Endodermal cell (in vitro differentiated cells): ENCODE data around the gene CPAMD8. TPM values are rescaled to one million over a fixed set of nuclear protein-coding genes. Genes with fewer than 3 reads are reported as not detected.

Source experiments
- DNase-seq: peaks from one replicate; pipeline ENCODE4 v3.0.0-alpha.2; 2017
- H3K27ac ChIP-seq: 2 replicates; pipeline ENCODE4 v1.5.1; 2013; ENCODE audit warnings: mild to moderate bottlenecking, low read depth, low read length, moderate library complexity
- H3K27me3 ChIP-seq: 2 replicates; pipeline ENCODE4 v1.6.1; 2013; ENCODE audit warnings: mild to moderate bottlenecking, low read length, moderate library complexity; ENCODE audit not compliant: insufficient read depth, control insufficient read depth, poor library complexity, severe bottlenecking
- H3K36me3 ChIP-seq: 2 replicates; pipeline ENCODE4 v1.7.0; 2013; ENCODE audit warnings: mild to moderate bottlenecking, low read length, moderate library complexity; ENCODE audit not compliant: control insufficient read depth, insufficient read depth
- H3K4me1 ChIP-seq: one replicate; pipeline ENCODE4 v1.7.0; 2013; ENCODE audit warnings: low read length; ENCODE audit not compliant: control insufficient read depth, insufficient read depth
- H3K4me3 ChIP-seq: 2 replicates; pipeline ENCODE4 v1.5.1; 2013; ENCODE audit warnings: mild to moderate bottlenecking, low read length, moderate library complexity
- H3K9ac ChIP-seq: 2 replicates; pipeline ENCODE4 v1.6.1; 2013; ENCODE audit warnings: mild to moderate bottlenecking, low read length, moderate library complexity; ENCODE audit not compliant: poor library complexity, severe bottlenecking; ENCODE audit errors: extremely low read depth
- H3K9me3 ChIP-seq: 2 replicates; pipeline ENCODE4 v1.6.1; 2013; ENCODE audit warnings: mild to moderate bottlenecking, low read length, moderate library complexity; ENCODE audit not compliant: control insufficient read depth
- H3K27ac Mint-ChIP-seq: 2 replicates; pipeline ENCODE4 v1.8.0; 2020; ENCODE audit warnings: mixed read lengths
- H3K27me3 Mint-ChIP-seq: 2 replicates; pipeline ENCODE4 v1.8.0; 2021; ENCODE audit warnings: mild to moderate bottlenecking, mixed read lengths; ENCODE audit not compliant: insufficient read depth
- H3K36me3 Mint-ChIP-seq: 2 replicates; pipeline ENCODE4 v1.8.0; 2020; ENCODE audit warnings: low read depth, mixed read lengths
- H3K4me1 Mint-ChIP-seq: 2 replicates; pipeline ENCODE4 v1.8.0; 2020; ENCODE audit warnings: mixed read lengths
- H3K4me3 Mint-ChIP-seq: 2 replicates; pipeline ENCODE4 v1.8.0; 2020; ENCODE audit warnings: mild to moderate bottlenecking, moderate library complexity, mixed read lengths
- H3K9me3 Mint-ChIP-seq: 2 replicates; pipeline ENCODE4 v1.8.0; 2020; ENCODE audit warnings: mild to moderate bottlenecking, mixed read lengths
- CTCF ChIP-seq: fragments of 200-600 bp; sonication (generic); conservative IDR thresholded peaks from 2 replicates; pipeline ENCODE4 v1.5.0; 2021; ENCODE audit warnings: antibody characterized with exemption, mild to moderate bottlenecking
- WGBS, 2 experiments: methylation state at CpG; one replicate each; pipeline versions ENCODE4 v1.1.5 to v1.1.7; 2013; ENCODE audit warnings: missing lambda C conversion rate in 2 of 2, mixed read lengths in 1 of 2; ENCODE audit not compliant: insufficient coverage in 1 of 2, insufficient read length in 1 of 2; 5-methylcytosine and 5-hydroxymethylcytosine counted together
- total RNA-seq, 2 donors: library from RNA; stranded (reverse); fragmentation: NEBNext Ultra II Directional in 1 of 2; extraction: Animal tissue kit (Norgen Biotek cat#: 25700) in 1 of 2; gene quantifications; 2 replicates in 1 of 2; 3 replicates in 1 of 2; pipeline ENCODE4 v1.2.1, GENCODE V29; 2021

CPAMD8 gene
- total RNA-seq, 2 donors from 2014 or later, result 19.7 to 22.9 TPM

GRCh38 chr19:16886305-16886880 lies 140.2 kb downstream of the CPAMD8 start:
- H3K4me1 Mint-ChIP-seq, result no peaks in the 10 kb centered on the region

GRCh38 chr19:16885166-16885565 lies 141.4 kb downstream of the CPAMD8 start:
- 79 to 83% methylated on average over 4 to 5 of the region's 5 CpGs for WGBS, 2 experiments

More at GRCh38 chr19:16886305-16886880, 140.2 kb downstream of the CPAMD8 start:
- Mint-ChIP-seq H3K36me3 (peaks cover 6% of the 10 kb centered on the region), H3K27ac (no peak overlapping the region), H3K4me3 (no peak overlapping the region), H3K27me3 (peaks cover 5% of the 10 kb centered on the region), H3K9me3 (peaks cover 18% of the 10 kb centered on the region)
- Histone ChIP-seq H3K27ac (no peak overlapping the region), H3K4me1 (no peaks in the 10 kb centered on the region), H3K27me3 (no peaks in the 10 kb centered on the region), H3K4me3 (no peak overlapping the region), H3K9ac (no peak overlapping the region), H3K36me3 (no peaks in the 10 kb centered on the region), H3K9me3 (peaks cover 9% of the 10 kb centered on the region)
- TF ChIP-seq CTCF, result no peak
- DNase-seq, result no peak
- 96% methylated on average over 15 to 20 of the region's 20 CpGs for WGBS, 2 experiments

DNA sequence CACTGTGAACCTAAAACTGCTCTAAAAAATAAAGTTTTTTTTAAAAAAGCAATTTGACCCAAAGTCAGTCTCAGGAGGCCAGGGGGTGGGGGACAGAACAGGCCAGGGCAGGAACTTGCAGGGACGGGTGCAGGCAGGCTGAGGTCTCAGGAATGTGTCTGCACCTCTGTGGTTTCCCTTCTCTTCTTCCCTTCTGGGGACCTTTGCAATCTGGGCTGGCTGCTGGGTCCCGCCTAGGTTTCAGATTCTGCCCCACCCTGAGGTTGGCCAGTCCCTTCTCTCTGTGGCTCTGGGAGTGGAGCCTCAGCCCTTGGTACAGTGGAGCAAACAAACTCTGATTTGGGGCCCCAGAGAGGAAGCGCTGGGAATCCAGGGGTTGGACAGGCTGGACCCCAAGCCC lies 143.1 kb downstream of the CPAMD8 start:
- H3K4me1 Mint-ChIP-seq, result no peaks in the 10 kb centered on the region
- H3K36me3 Mint-ChIP-seq, result peaks cover 32% of the 10 kb centered on the region
- H3K27me3 Mint-ChIP-seq, result peaks cover 5% of the 10 kb centered on the region
- H3K4me3 Mint-ChIP-seq, result no peak overlapping the region
- TF ChIP-seq CTCF, result no peak
- H3K9me3 Mint-ChIP-seq, result peaks cover 25% of the 10 kb centered on the region
- H3K36me3 ChIP-seq, result no peaks in the 10 kb centered on the region
- H3K4me1 ChIP-seq, result no peaks in the 10 kb centered on the region
- 87 to 100% methylated on average over 3 of the region's 3 CpGs for WGBS, 2 experiments
- no peak overlapping the region for H3K27ac ChIP-seq
- no peak overlapping the region for H3K4me3 ChIP-seq
- peaks cover 14% of the 10 kb centered on the region for H3K9me3 ChIP-seq
- no peak for DNase-seq
- H3K27ac Mint-ChIP-seq, result no peak overlapping the region
- H3K9ac ChIP-seq, result no peak overlapping the region
- H3K27me3 ChIP-seq, result no peaks in the 10 kb centered on the region

More at GRCh38 chr19:16885166-16885565, 141.4 kb downstream of the CPAMD8 start:
- Histone ChIP-seq H3K4me3 (no peak overlapping the region), H3K9ac (no peak overlapping the region), H3K4me1 (no peaks in the 10 kb centered on the region), H3K27me3 (no peaks in the 10 kb centered on the region), H3K27ac (no peak overlapping the region), H3K36me3 (no peaks in the 10 kb centered on the region), H3K9me3 (peaks cover 14% of the 10 kb centered on the region)
- TF ChIP-seq CTCF, result no peak
- Mint-ChIP-seq H3K27ac (no peak overlapping the region), H3K9me3 (peaks cover 25% of the 10 kb centered on the region), H3K36me3 (peaks cover 18% of the 10 kb centered on the region), H3K4me3 (no peak overlapping the region), H3K27me3 (peaks cover 5% of the 10 kb centered on the region), H3K4me1 (no peaks in the 10 kb centered on the region)
- DNase-seq, result no peak
